Measurements from ENCODE around the gene ITGA11.

Gene ITGA11

DNA sequence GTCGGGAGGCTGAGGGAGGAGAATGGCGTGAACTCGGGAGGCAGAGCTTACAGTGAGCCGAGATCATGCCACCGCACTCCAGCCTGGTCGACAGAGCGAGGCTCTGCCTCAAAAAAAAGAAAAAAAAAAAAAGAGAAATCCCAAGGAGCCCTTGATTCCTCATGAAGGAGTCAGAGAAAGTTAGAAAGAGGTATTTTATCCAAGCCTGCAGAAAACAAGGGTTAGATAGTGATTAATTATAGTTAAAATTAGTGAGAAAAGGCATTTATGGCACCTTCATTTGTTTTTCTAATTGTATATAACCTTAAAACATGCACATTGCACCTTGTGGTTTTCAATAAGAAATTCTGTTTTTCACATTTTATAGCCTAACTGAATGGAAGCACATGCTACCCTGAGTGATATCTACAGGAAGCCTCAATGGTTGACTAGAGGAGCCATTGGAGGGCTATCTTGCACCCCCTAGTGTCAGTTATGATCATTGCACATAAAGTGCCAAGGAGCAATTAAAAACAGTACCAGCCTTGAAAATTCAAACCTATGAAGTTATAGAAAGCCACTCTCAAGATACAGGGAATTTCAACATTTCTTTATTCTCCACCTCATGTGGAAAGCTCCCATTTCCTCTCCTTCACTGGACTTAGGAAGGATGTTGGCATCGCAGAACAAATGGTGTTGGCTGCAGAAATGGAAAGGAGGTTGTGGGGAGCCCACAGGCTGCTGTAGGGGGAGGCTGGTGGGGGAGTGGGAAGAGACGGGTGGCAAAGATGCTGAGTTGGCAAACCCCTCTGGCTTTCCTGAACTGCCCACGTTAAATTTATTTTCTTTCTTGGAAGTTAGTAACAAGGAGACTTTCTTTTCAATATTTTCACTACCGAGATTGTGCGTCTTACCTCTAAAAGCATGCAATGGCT, 48.5 kb downstream of the ITGA11 start:
- intact Hi-C loops (cut with DNase I; ENCODE audit: low total_unique reads): no loop called here
- peaks cover 0 to 28% (median 12%) of the 10 kb centered on the region in 4 donors for H3K4me1 ChIP-seq
- H3K27me3 ChIP-seq: no peaks in the 10 kb centered on the region
- DNase-seq: peak; percentile 30 to 56
- H3K36me3 ChIP-seq: no peaks in the 10 kb centered on the region
- peak overlapping the region; percentile 56 to 72 for H3K27ac ChIP-seq
- H3K9me3 ChIP-seq: no peaks in the 10 kb centered on the region
- H3K4me3 ChIP-seq: no peak overlapping the region
- peak; percentile 67 to 72 for TF ChIP-seq CTCF (IDR thresholded peaks at IDR 0.05)

DNA sequence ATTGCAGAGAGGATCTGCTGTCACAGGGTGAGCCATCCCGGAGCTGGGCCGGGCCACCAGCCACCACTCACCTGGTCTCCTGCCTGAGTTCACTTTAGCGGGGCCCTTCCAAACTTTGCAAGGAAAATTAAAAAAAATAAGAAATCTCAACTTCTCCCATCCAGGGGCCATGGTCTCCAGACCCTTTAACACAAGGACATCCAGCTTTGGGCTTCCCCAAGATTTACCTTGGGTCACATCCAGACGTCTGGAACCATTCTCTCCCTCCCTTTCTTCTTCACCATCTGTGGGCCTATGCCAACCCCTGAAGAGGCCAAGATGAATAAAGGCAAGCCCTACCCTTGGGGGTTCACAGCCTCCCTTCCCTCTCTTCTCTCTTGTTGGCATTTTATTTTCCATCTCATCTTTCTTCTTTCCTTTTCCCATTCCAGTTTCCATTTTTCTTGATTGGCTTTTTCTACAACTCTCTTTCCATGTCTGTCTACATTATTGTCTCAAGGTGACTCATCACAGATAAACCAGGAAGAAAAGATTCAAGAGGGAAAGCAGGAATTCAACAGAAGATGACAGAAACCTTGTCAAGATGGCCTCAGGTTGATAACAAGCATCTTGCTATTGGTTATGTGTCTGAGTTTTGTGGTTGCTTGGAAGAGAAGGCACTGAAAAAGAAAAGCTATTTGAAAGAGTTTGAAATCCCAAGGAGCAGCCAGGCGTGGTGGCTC, 49.5 kb downstream of the ITGA11 start:
- Histone ChIP-seq H3K4me3 (no peak overlapping the region), H3K4me1 (peaks cover 0 to 28% (median 12%) of the 10 kb centered on the region in 4 donors), H3K27me3 (no peaks in the 10 kb centered on the region), H3K36me3 (no peaks in the 10 kb centered on the region), H3K9me3 (no peaks in the 10 kb centered on the region), H3K27ac (peak overlapping the region; percentile 22 to 72)
- no peak for TF ChIP-seq CTCF (IDR thresholded peaks at IDR 0.05)
- intact Hi-C loops (cut with DNase I; ENCODE audit: low total_unique reads): no loop called here
- peak; percentile 5 to 16 for DNase-seq

DNA sequence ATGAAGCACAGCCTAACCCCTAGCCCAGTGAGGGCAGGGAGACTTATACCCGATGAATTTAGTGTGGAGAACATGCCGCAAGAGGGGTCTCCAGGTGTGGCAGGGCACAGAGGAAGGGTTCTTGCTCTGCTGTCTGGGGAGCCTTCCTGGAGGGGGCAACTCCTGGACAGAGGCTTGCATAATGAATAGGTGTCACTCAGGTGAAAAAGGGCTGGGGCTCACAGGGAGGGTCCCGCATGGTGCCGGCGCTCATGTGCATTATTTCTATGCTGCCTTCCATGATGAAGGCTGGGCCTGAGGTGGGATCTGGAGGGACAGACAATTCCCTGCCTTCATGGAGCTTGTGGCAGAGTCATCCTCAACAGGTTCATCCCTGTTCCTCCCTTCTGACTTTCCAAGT, 51.5 kb downstream of the ITGA11 start:
- no peak for TF ChIP-seq CTCF (IDR thresholded peaks at IDR 0.05)
- H3K36me3 ChIP-seq: no peaks in the 10 kb centered on the region
- intact Hi-C loops (cut with DNase I; ENCODE audit: low total_unique reads): no loop called here
- DNase-seq: peak in 1 of 2 donors; percentile 53
- no peaks in the 10 kb centered on the region for H3K9me3 ChIP-seq
- H3K4me1 ChIP-seq: peaks cover 0 to 27% (median 12%) of the 10 kb centered on the region in 4 donors
- no peak overlapping the region for H3K27ac ChIP-seq
- H3K27me3 ChIP-seq: no peaks in the 10 kb centered on the region
- no peak overlapping the region for H3K4me3 ChIP-seq

- no peaks in the 10 kb centered on the region for H3K36me3 ChIP-seq
- no peak overlapping the region for H3K27ac ChIP-seq
- TF ChIP-seq CTCF (IDR thresholded peaks at IDR 0.05): no peak
- H3K4me3 ChIP-seq: no peak overlapping the region
- H3K4me1 ChIP-seq: peaks cover 0 to 20% (median 12%) of the 10 kb centered on the region in 4 donors
- DNase-seq: peak in 1 of 2 donors; percentile 37
- H3K9me3 ChIP-seq: no peaks in the 10 kb centered on the region
- H3K27me3 ChIP-seq: no peaks in the 10 kb centered on the region
- intact Hi-C loops (cut with DNase I; ENCODE audit: low total_unique reads): no loop called here
Measured at GRCh38 chr15:68379759-68380290, 52.1 kb downstream of the ITGA11 start.

GRCh38 chr15:68379058-68379758, 52.8 kb downstream of the ITGA11 start:
- DNase-seq: peak in 1 of 2 donors; percentile 40
- intact Hi-C loops (cut with DNase I; ENCODE audit: low total_unique reads): no loop called here
- TF ChIP-seq CTCF (IDR thresholded peaks at IDR 0.05): no peak

More at GRCh38 chr15:68379058-68379758, 52.8 kb downstream of the ITGA11 start:
- no peak overlapping the region for H3K27ac ChIP-seq
- H3K9me3 ChIP-seq: no peaks in the 10 kb centered on the region
- no peaks in the 10 kb centered on the region for H3K27me3 ChIP-seq
- H3K4me3 ChIP-seq: no peak overlapping the region
- peaks cover 0 to 14% (median 9%) of the 10 kb centered on the region in 4 donors for H3K4me1 ChIP-seq
- no peaks in the 10 kb centered on the region for H3K36me3 ChIP-seq

Data from tibial artery (tissue), 4 donors.